H1 (cell line): ENCODE measurements around the gene CCL25. TPM values are rescaled to one million over a fixed set of nuclear protein-coding genes. Genes with fewer than 3 reads are reported as not detected.
"Not testable (repeated sequence)": the region's sequence is repeated elsewhere in the genome, so short reads cannot be mapped to it uniquely, and the experiment has no call there.

Source experiments
- CTCF ChIA-PET: fragments of 300-600 bp; sonication (Branson Sonifier 250); formaldehyde crosslinking; loops from one replicate; lab custom pipeline; 2021; ENCODE audit not compliant: partially characterized antibody; lab: Charles Lee
- POLR2A ChIA-PET: fragments of 300-600 bp; sonication (Branson Sonifier 250); formaldehyde crosslinking; loops from one replicate; lab custom pipeline; 2021; ENCODE audit warnings: inconsistent platforms; ENCODE audit not compliant: partially characterized antibody; lab: Charles Lee
- DNase-seq, 2 experiments: peaks; one replicate each; pipeline versions ENCODE4 v3.0.0 to v3.0.0-alpha.2; 2010 to 2022; ENCODE audit warnings: low spot score in 2 of 2, low read depth in 1 of 2, mixed read lengths in 1 of 2
- FAIRE-seq: peaks from 2 replicates; lab custom pipeline; 2011; peaks lifted over from hg19 to GRCh38; lab: Jason Lieb, UNC
- H2AFZ ChIP-seq: 2 replicates; pipeline ENCODE4 v1.8.1; 2012; ENCODE audit warnings: low read length, inconsistent platforms
- H2AK5ac ChIP-seq: 2 replicates; pipeline ENCODE4 v1.6.1; 2013; ENCODE audit warnings: low read depth, low read length
- H2BK120ac ChIP-seq: replicated peaks from 2 replicates; pipeline ENCODE3; 2013; ENCODE audit warnings: low read depth, low read length, inconsistent platforms
- H2BK12ac ChIP-seq: 2 replicates; pipeline ENCODE4 v1.6.1; 2013; ENCODE audit warnings: low read depth, low read length
- H2BK15ac ChIP-seq: 2 replicates; pipeline ENCODE4 v1.6.1; 2013; ENCODE audit warnings: low read length
- H2BK20ac ChIP-seq: 2 replicates; pipeline ENCODE4 v1.6.1; 2013; ENCODE audit warnings: low read length
- H2BK5ac ChIP-seq: 2 replicates; pipeline ENCODE4 v1.6.1; 2013; ENCODE audit warnings: low read depth, low read length
- H3K14ac ChIP-seq: 2 replicates; pipeline ENCODE4 v1.6.1; 2013; ENCODE audit warnings: inconsistent platforms; ENCODE audit not compliant: insufficient read length
- H3K18ac ChIP-seq: 2 replicates; pipeline ENCODE4 v1.6.1; 2013; ENCODE audit warnings: low read length; ENCODE audit errors: extremely low read depth
- H3K23ac ChIP-seq: 2 replicates; pipeline ENCODE4 v1.6.1; 2013; ENCODE audit warnings: inconsistent platforms; ENCODE audit not compliant: insufficient read length
- H3K23me2 ChIP-seq: 2 replicates; pipeline ENCODE4 v1.6.1; 2013; ENCODE audit warnings: low read depth, low read length
- H3K27ac ChIP-seq: 2 replicates; pipeline ENCODE4 v1.6.1; 2011; ENCODE audit warnings: low read depth, low read length, inconsistent platforms
- H3K27me3 ChIP-seq, 4 experiments: replicated peaks in 1 of 4; 1 replicate in 1 of 4; 2 replicates in 3 of 4; pipeline versions ENCODE4 v1.6.1 to v1.8.1; 2011 to 2013; ENCODE audit warnings: low read length in 3 of 4, mild to moderate bottlenecking in 3 of 4, inconsistent platforms in 2 of 4, mixed read lengths in 2 of 4, moderate library complexity in 1 of 4; ENCODE audit not compliant: control insufficient read depth in 3 of 4, insufficient read depth in 3 of 4; ENCODE audit errors: extremely low read depth in 1 of 4
- H3K36me3 ChIP-seq, 4 experiments: 2 replicates each; pipeline versions ENCODE4 v1.6.1 to v1.8.1; 2011 to 2013; ENCODE audit warnings: mild to moderate bottlenecking in 4 of 4, low read length in 3 of 4, moderate library complexity in 2 of 4, control low read depth in 1 of 4, inconsistent platforms in 1 of 4; ENCODE audit not compliant: insufficient read depth in 4 of 4, control insufficient read depth in 2 of 4
- H3K4ac ChIP-seq: replicated peaks from 2 replicates; pipeline ENCODE3; 2013; ENCODE audit warnings: low read length, low read depth, mixed read lengths, inconsistent platforms; ENCODE audit not compliant: insufficient read length
- H3K4me1 ChIP-seq, 4 experiments: replicated peaks in 1 of 4; 1 replicate in 1 of 4; 2 replicates in 3 of 4; pipeline versions ENCODE4 v1.6.1 to v1.8.1; 2011 to 2013; ENCODE audit warnings: low read length in 3 of 4, inconsistent platforms in 2 of 4, mixed read lengths in 1 of 4; ENCODE audit not compliant: insufficient read depth in 4 of 4, control insufficient read depth in 3 of 4
- H3K4me2 ChIP-seq, 2 experiments: 2 replicates each; pipeline versions ENCODE4 v1.6.1 to v1.8.1; 2011 to 2013; ENCODE audit warnings: low read depth in 2 of 2, low read length in 2 of 2, control low read depth in 1 of 2, inconsistent platforms in 1 of 2, mild to moderate bottlenecking in 1 of 2; ENCODE audit not compliant: insufficient read depth in 1 of 2
- H3K4me3 ChIP-seq, 4 experiments: fragments of 200-600, 300-600 bp in 1 of 4; sonication (generic), shearing (Covaris generic), sonication (Bioruptor Twin) in 1 of 4; 2 replicates each; pipeline versions ENCODE4 v1.5.1 to v1.8.1; 2011 to 2016; ENCODE audit warnings: low read length in 4 of 4, low read depth in 3 of 4, control low read depth in 2 of 4, inconsistent platforms in 2 of 4, mild to moderate bottlenecking in 2 of 4, mixed read lengths in 1 of 4, moderate library complexity in 1 of 4; ENCODE audit not compliant: insufficient read depth in 2 of 4; ENCODE audit errors: extremely low read depth in 1 of 4
- H3K56ac ChIP-seq: replicated peaks from 2 replicates; pipeline ENCODE3; 2013; ENCODE audit warnings: low read depth, mild to moderate bottlenecking, mixed read lengths, low read length, inconsistent platforms; ENCODE audit not compliant: insufficient read length
- H3K79me1 ChIP-seq: 2 replicates; pipeline ENCODE4 v1.6.1; 2013; ENCODE audit warnings: low read depth, low read length, control low read depth
- H3K79me2 ChIP-seq, 2 experiments: 2 replicates each; pipeline versions ENCODE4 v1.6.1 to v1.8.1; 2012 to 2013; ENCODE audit warnings: low read length in 2 of 2, mild to moderate bottlenecking in 2 of 2, inconsistent platforms in 1 of 2; ENCODE audit not compliant: insufficient read depth in 2 of 2, control insufficient read depth in 1 of 2
- H3K9ac ChIP-seq, 4 experiments: replicated peaks in 1 of 4; 1 replicate in 1 of 4; 2 replicates in 3 of 4; pipeline versions ENCODE4 v1.6.1 to v1.8.1; 2011 to 2013; ENCODE audit warnings: low read depth in 3 of 4, low read length in 3 of 4, control low read depth in 2 of 4, mild to moderate bottlenecking in 2 of 4, moderate library complexity in 2 of 4, inconsistent platforms in 1 of 4; ENCODE audit errors: extremely low read depth in 1 of 4
- H3K9me3 ChIP-seq, 2 experiments: 2 replicates each; pipeline versions ENCODE4 v1.6.1 to v1.8.1; 2012 to 2013; ENCODE audit warnings: mild to moderate bottlenecking in 2 of 2, moderate library complexity in 2 of 2, control low read depth in 1 of 2, inconsistent platforms in 1 of 2, low read depth in 1 of 2, low read length in 1 of 2, mixed read lengths in 1 of 2; ENCODE audit not compliant: insufficient read depth in 2 of 2
- H4K20me1 ChIP-seq, 2 experiments: replicated peaks in 1 of 2; 2 replicates each; pipeline versions ENCODE3 to v1.8.1; 2011 to 2013; ENCODE audit warnings: inconsistent platforms in 2 of 2, low read length in 2 of 2, mild to moderate bottlenecking in 1 of 2; ENCODE audit not compliant: insufficient read depth in 2 of 2, control insufficient read depth in 1 of 2
- H4K5ac ChIP-seq: 2 replicates; pipeline ENCODE4 v1.6.1; 2013; ENCODE audit warnings: low read length, low read depth, mixed read lengths, inconsistent platforms; ENCODE audit not compliant: insufficient read length
- H4K8ac ChIP-seq: 2 replicates; pipeline ENCODE4 v1.8.0; 2013; ENCODE audit warnings: mild to moderate bottlenecking, moderate library complexity, low read length, inconsistent platforms; ENCODE audit not compliant: insufficient read depth; ENCODE audit errors: extremely low read depth
- H4K91ac ChIP-seq: replicated peaks from 2 replicates; pipeline ENCODE3; 2013; ENCODE audit warnings: low read length, mixed read lengths, inconsistent platforms; ENCODE audit not compliant: insufficient read length
- ASH2L ChIP-seq: fragments of 200-600, 300-600 bp; sonication (generic); IDR thresholded peaks from one replicate; pipeline ENCODE4 v1.7.1; 2017; ENCODE audit warnings: low read length
- CEBPB ChIP-seq: IDR thresholded peaks from 2 replicates; pipeline ENCODE4 v1.6.1; 2012; ENCODE audit warnings: low read depth, low read length
- SP1 ChIP-seq: IDR thresholded peaks from 2 replicates; pipeline ENCODE4 v1.6.1; 2011; ENCODE audit warnings: low read depth, low read length
- TAF1 ChIP-seq: IDR thresholded peaks from 2 replicates; pipeline ENCODE4 v1.6.1; 2011; ENCODE audit warnings: mild to moderate bottlenecking, low read depth, low read length
- TCF12 ChIP-seq: IDR thresholded peaks from 2 replicates; pipeline ENCODE4 v1.6.1; 2011; ENCODE audit warnings: low read depth, mild to moderate bottlenecking, low read length
- TEAD4 ChIP-seq: IDR thresholded peaks from 2 replicates; pipeline ENCODE4 v1.6.1; 2012; ENCODE audit warnings: low read depth, low read length, inconsistent platforms, mixed read lengths
- WGBS, 2 experiments: shearing (Covaris generic) in 1 of 2; methylation state at CpG; one replicate each; pipeline versions ENCODE4 v1.1.6 to v1.1.7; 2013 to 2015; ENCODE audit warnings: low lambda C conversion rate in 2 of 2, mixed read lengths in 2 of 2, inconsistent platforms in 1 of 2, low coverage in 1 of 2, missing lambda C conversion rate in 1 of 2; ENCODE audit not compliant: insufficient replicate concordance in 2 of 2, insufficient coverage in 1 of 2, insufficient read length in 1 of 2; ENCODE audit errors: extremely low coverage in 1 of 2, missing lambda C conversion rate in 1 of 2; 5-methylcytosine and 5-hydroxymethylcytosine counted together
- polyA plus RNA-seq, 7 experiments: library from polyadenylated mRNA; depleted of rRNA in 3 of 7; stranded (reverse) in 5 of 7; unstranded in 2 of 7; fragments of >200 nt in 5 of 7; fragments of 200-250 nt in 2 of 7; gene quantifications; 1 replicate in 5 of 7; 2 replicates in 1 of 7; 4 replicates in 1 of 7; pipeline versions ENCODE4 v1.2.1 to v1.2.3, GENCODE V29; 2011 to 2013; ENCODE audit warnings: missing spikeins in 2 of 7, mixed read lengths in 2 of 7
- total RNA-seq: library from RNA; stranded (reverse); fragmentation: NEBNext Ultra II Directional; extraction: Animal tissue kit (Norgen Biotek cat#: 25700); gene quantifications from 2 replicates; pipeline ENCODE4 v1.2.1, GENCODE V29; 2021

The CCL25 gene
- total and polyA plus RNA-seq, 2 of the 8 experiments (the other 6 are each of a cell fraction or from before 2014, with no cell fraction given), result 0.59 TPM; not detected in 1

GRCh38 chr19:8033287-8034177 lies 19.0 kb upstream of the CCL25 start:
- H3K79me2 ChIP-seq, H3K79me1 ChIP-seq, H3K23ac ChIP-seq, H2BK12ac ChIP-seq, H4K5ac ChIP-seq, H2AK5ac ChIP-seq, H3K9me3 ChIP-seq, CTCF ChIA-PET, FAIRE-seq, H3K9ac ChIP-seq, H4K91ac ChIP-seq, H2BK15ac ChIP-seq, H3K18ac ChIP-seq, H3K14ac ChIP-seq, H3K27me3 ChIP-seq, H3K36me3 ChIP-seq, H3K23me2 ChIP-seq, H3K56ac ChIP-seq, H4K8ac ChIP-seq, DNase-seq, H3K4ac ChIP-seq, H4K20me1 ChIP-seq: not testable (repeated sequence)
- H2AFZ ChIP-seq, result peak overlapping the region; percentile 83
- 67% methylated on average over 20 of the region's 22 CpGs; no CpG with 5 or more reads in 1 of the 2 experiments for WGBS, 2 experiments
- TF ChIP-seq TEAD4 (peak; percentile 55), CEBPB (peak; percentile 57; the same call in 1 of the 2 replicates), ASH2L (peak; percentile 38), SP1 (peak; percentile 40; the same call in 1 of the 2 replicates), TAF1 (0 out of 2 replicates have a peak, but pooled peaks have one; percentile 27), TCF12 (peak; percentile 80; the same call in 1 of the 2 replicates)
- peak overlapping the region; percentile 40 to 50; a peak in 3 of 4 replicates for H3K4me2 ChIP-seq
- peak overlapping the region; percentile 37; the same call in 1 of the 2 replicates for H3K27ac ChIP-seq
- peak overlapping the region; percentile 72; the same call in 1 of the 2 replicates for H2BK20ac ChIP-seq
- H3K4me1 ChIP-seq, result peaks cover 4 to 20% (median 12%) of the 10 kb centered on the region in 4 experiments
- POLR2A ChIA-PET, result interaction anchor here (1.1 to 1.3 kb wide), 5 partner anchors 10 to 89 kb away, joined by 3 to 7 read pairs (median 4); partner anchors contain the start of gene ELAVL1
- peak overlapping the region; percentile 95 for H2BK120ac ChIP-seq
- peak overlapping the region in 2 of 4 experiments; percentile 14 to 20; a peak in 1 of 8 replicates for H3K4me3 ChIP-seq
- H2BK5ac ChIP-seq, result peak overlapping the region; percentile 71; the same call in 1 of the 2 replicates
